ENCODE results near the gene ABCG8.

The ABCG8 gene

GRCh38 chr2:43855292-43855691, 16.5 kb downstream of the ABCG8 start:
- H3K27me3 ChIP-seq (replicated peaks; ENCODE audit: control insufficient read depth, insufficient read depth, low read length, poor library complexity, severe bottlenecking), result peaks cover 4% of the 10 kb centered on the region
- no peak overlapping the region for H3K27ac ChIP-seq (ENCODE audit: insufficient read depth, low read length, poor library complexity, severe bottlenecking)
- H3K4me3 ChIP-seq (ENCODE audit: insufficient read depth, low read depth, low read length, poor library complexity, severe bottlenecking), result no peak overlapping the region

GRCh38 chr2:43872151-43872550, 33.4 kb downstream of the ABCG8 start:
- Histone ChIP-seq H3K4me3 (ENCODE audit: insufficient read depth, low read depth, low read length, poor library complexity, severe bottlenecking) (no peak overlapping the region), H3K36me3 (ENCODE audit: control insufficient read depth, insufficient read depth, low read length) (no peaks in the 10 kb centered on the region)

More at GRCh38 chr2:43855292-43855691, 16.5 kb downstream of the ABCG8 start:
- Histone ChIP-seq H3K4me1 (ENCODE audit: control insufficient read depth, insufficient read depth, low read length, poor library complexity, severe bottlenecking) (no peaks in the 10 kb centered on the region), H3K9me3 (ENCODE audit: control insufficient read depth, low read length) (no peaks in the 10 kb centered on the region), H3K36me3 (ENCODE audit: control insufficient read depth, insufficient read depth, low read length) (no peaks in the 10 kb centered on the region)
- no peak for DNase-seq

GRCh38 chr2:43874776-43875451, 36.1 kb downstream of the ABCG8 start:
- H3K27ac ChIP-seq (ENCODE audit: insufficient read depth, low read length, poor library complexity, severe bottlenecking), result no peak overlapping the region
- no peaks in the 10 kb centered on the region for H3K36me3 ChIP-seq (ENCODE audit: control insufficient read depth, insufficient read depth, low read length)
- no peaks in the 10 kb centered on the region for H3K9me3 ChIP-seq (ENCODE audit: control insufficient read depth, low read length)
- no peaks in the 10 kb centered on the region for H3K4me1 ChIP-seq (ENCODE audit: control insufficient read depth, insufficient read depth, low read length, poor library complexity, severe bottlenecking)
- no peak for DNase-seq
- no peak overlapping the region for H3K4me3 ChIP-seq (ENCODE audit: insufficient read depth, low read depth, low read length, poor library complexity, severe bottlenecking)
- no peaks in the 10 kb centered on the region for H3K27me3 ChIP-seq (replicated peaks; ENCODE audit: control insufficient read depth, insufficient read depth, low read length, poor library complexity, severe bottlenecking)

More at GRCh38 chr2:43872151-43872550, 33.4 kb downstream of the ABCG8 start:
- no peak for DNase-seq
- H3K27ac ChIP-seq (ENCODE audit: insufficient read depth, low read length, poor library complexity, severe bottlenecking), result no peak overlapping the region
- H3K9me3 ChIP-seq (ENCODE audit: control insufficient read depth, low read length), result no peaks in the 10 kb centered on the region
- no peaks in the 10 kb centered on the region for H3K4me1 ChIP-seq (ENCODE audit: control insufficient read depth, insufficient read depth, low read length, poor library complexity, severe bottlenecking)
- no peaks in the 10 kb centered on the region for H3K27me3 ChIP-seq (replicated peaks; ENCODE audit: control insufficient read depth, insufficient read depth, low read length, poor library complexity, severe bottlenecking)

- Histone ChIP-seq H3K4me3 (ENCODE audit: insufficient read depth, low read depth, low read length, poor library complexity, severe bottlenecking) (no peak overlapping the region), H3K9me3 (ENCODE audit: control insufficient read depth, low read length) (no peaks in the 10 kb centered on the region), H3K4me1 (ENCODE audit: control insufficient read depth, insufficient read depth, low read length, poor library complexity, severe bottlenecking) (no peaks in the 10 kb centered on the region), H3K27ac (ENCODE audit: insufficient read depth, low read length, poor library complexity, severe bottlenecking) (no peak overlapping the region), H3K27me3 (replicated peaks; ENCODE audit: control insufficient read depth, insufficient read depth, low read length, poor library complexity, severe bottlenecking) (no peaks in the 10 kb centered on the region), H3K36me3 (ENCODE audit: control insufficient read depth, insufficient read depth, low read length) (no peaks in the 10 kb centered on the region)
- DNase-seq, result peak in 2 of 3 donors; percentile 18 to 19
Observed at GRCh38 chr2:43877782-43878464, 39.2 kb downstream of the ABCG8 start.

GRCh38 chr2:43879261-43879660, 40.5 kb downstream of the ABCG8 start:
- no peaks in the 10 kb centered on the region for H3K4me1 ChIP-seq (ENCODE audit: control insufficient read depth, insufficient read depth, low read length, poor library complexity, severe bottlenecking)
- H3K9me3 ChIP-seq (ENCODE audit: control insufficient read depth, low read length), result no peaks in the 10 kb centered on the region
- H3K27me3 ChIP-seq (replicated peaks; ENCODE audit: control insufficient read depth, insufficient read depth, low read length, poor library complexity, severe bottlenecking), result no peaks in the 10 kb centered on the region
- H3K36me3 ChIP-seq (ENCODE audit: control insufficient read depth, insufficient read depth, low read length), result no peaks in the 10 kb centered on the region
- H3K27ac ChIP-seq (ENCODE audit: insufficient read depth, low read length, poor library complexity, severe bottlenecking), result no peak overlapping the region
- DNase-seq, result no peak
- H3K4me3 ChIP-seq (ENCODE audit: insufficient read depth, low read depth, low read length, poor library complexity, severe bottlenecking), result no peak overlapping the region

- Histone ChIP-seq H3K4me3 (ENCODE audit: insufficient read depth, low read depth, low read length, poor library complexity, severe bottlenecking) (no peak overlapping the region), H3K36me3 (ENCODE audit: control insufficient read depth, insufficient read depth, low read length) (no peaks in the 10 kb centered on the region), H3K27me3 (replicated peaks; ENCODE audit: control insufficient read depth, insufficient read depth, low read length, poor library complexity, severe bottlenecking) (no peaks in the 10 kb centered on the region), H3K9me3 (ENCODE audit: control insufficient read depth, low read length) (no peaks in the 10 kb centered on the region), H3K27ac (ENCODE audit: insufficient read depth, low read length, poor library complexity, severe bottlenecking) (no peak overlapping the region), H3K4me1 (ENCODE audit: control insufficient read depth, insufficient read depth, low read length, poor library complexity, severe bottlenecking) (no peaks in the 10 kb centered on the region)
- DNase-seq, result no peak
Observed at GRCh38 chr2:43880471-43880870, 41.7 kb downstream of the ABCG8 start.

GRCh38 chr2:43880952-43881351, 42.2 kb downstream of the ABCG8 start:
- DNase-seq, result no peak
- Histone ChIP-seq H3K9me3 (ENCODE audit: control insufficient read depth, low read length) (no peaks in the 10 kb centered on the region), H3K4me3 (ENCODE audit: insufficient read depth, low read depth, low read length, poor library complexity, severe bottlenecking) (no peak overlapping the region), H3K4me1 (ENCODE audit: control insufficient read depth, insufficient read depth, low read length, poor library complexity, severe bottlenecking) (no peaks in the 10 kb centered on the region), H3K36me3 (ENCODE audit: control insufficient read depth, insufficient read depth, low read length) (no peaks in the 10 kb centered on the region), H3K27me3 (replicated peaks; ENCODE audit: control insufficient read depth, insufficient read depth, low read length, poor library complexity, severe bottlenecking) (no peaks in the 10 kb centered on the region), H3K27ac (ENCODE audit: insufficient read depth, low read length, poor library complexity, severe bottlenecking) (no peak overlapping the region)

- no peak for DNase-seq
- H3K4me1 ChIP-seq (ENCODE audit: control insufficient read depth, insufficient read depth, low read length, poor library complexity, severe bottlenecking), result no peaks in the 10 kb centered on the region
- H3K9me3 ChIP-seq (ENCODE audit: control insufficient read depth, low read length), result no peaks in the 10 kb centered on the region
- no peak overlapping the region for H3K4me3 ChIP-seq (ENCODE audit: insufficient read depth, low read depth, low read length, poor library complexity, severe bottlenecking)
- no peaks in the 10 kb centered on the region for H3K27me3 ChIP-seq (replicated peaks; ENCODE audit: control insufficient read depth, insufficient read depth, low read length, poor library complexity, severe bottlenecking)
- peaks cover 2% of the 10 kb centered on the region for H3K36me3 ChIP-seq (ENCODE audit: control insufficient read depth, insufficient read depth, low read length)
- H3K27ac ChIP-seq (ENCODE audit: insufficient read depth, low read length, poor library complexity, severe bottlenecking), result no peak overlapping the region
Observed at GRCh38 chr2:43882312-43882711, 43.5 kb downstream of the ABCG8 start.

- no peaks in the 10 kb centered on the region for H3K4me1 ChIP-seq (ENCODE audit: control insufficient read depth, insufficient read depth, low read length, poor library complexity, severe bottlenecking)
- H3K36me3 ChIP-seq (ENCODE audit: control insufficient read depth, insufficient read depth, low read length), result peaks cover 24% of the 10 kb centered on the region
- DNase-seq, result no peak
- H3K27ac ChIP-seq (ENCODE audit: insufficient read depth, low read length, poor library complexity, severe bottlenecking), result no peak overlapping the region
- H3K9me3 ChIP-seq (ENCODE audit: control insufficient read depth, low read length), result no peaks in the 10 kb centered on the region
- H3K4me3 ChIP-seq (ENCODE audit: insufficient read depth, low read depth, low read length, poor library complexity, severe bottlenecking), result no peak overlapping the region
- no peaks in the 10 kb centered on the region for H3K27me3 ChIP-seq (replicated peaks; ENCODE audit: control insufficient read depth, insufficient read depth, low read length, poor library complexity, severe bottlenecking)
Observed at GRCh38 chr2:43884689-43885088, 45.9 kb downstream of the ABCG8 start.

- no peaks in the 10 kb centered on the region for H3K9me3 ChIP-seq (ENCODE audit: control insufficient read depth, low read length)
- no peaks in the 10 kb centered on the region for H3K4me1 ChIP-seq (ENCODE audit: control insufficient read depth, insufficient read depth, low read length, poor library complexity, severe bottlenecking)
- H3K4me3 ChIP-seq (ENCODE audit: insufficient read depth, low read depth, low read length, poor library complexity, severe bottlenecking), result no peak overlapping the region
- peaks cover 29% of the 10 kb centered on the region for H3K36me3 ChIP-seq (ENCODE audit: control insufficient read depth, insufficient read depth, low read length)
- no peaks in the 10 kb centered on the region for H3K27me3 ChIP-seq (replicated peaks; ENCODE audit: control insufficient read depth, insufficient read depth, low read length, poor library complexity, severe bottlenecking)
- H3K27ac ChIP-seq (ENCODE audit: insufficient read depth, low read length, poor library complexity, severe bottlenecking), result no peak overlapping the region
- no peak for DNase-seq
Observed at GRCh38 chr2:43885132-43885632, 46.4 kb downstream of the ABCG8 start.

Data from effector memory CD4-positive, alpha-beta T cell (primary cell).